Trophoblast cell (in vitro differentiated cells and primary cell): Measurements from ENCODE around the gene ANKS4B.

ENCODE experiments used
- DNase-seq, 2 donors: peaks; one replicate each; pipeline ENCODE4 v3.0.0-alpha.2; 2016
- H2AFZ ChIP-seq: 2 replicates; pipeline ENCODE4 v1.6.1; 2013; ENCODE audit warnings: low read length, moderate library complexity, mild to moderate bottlenecking; ENCODE audit not compliant: insufficient read depth, poor library complexity
- H2AK5ac ChIP-seq: 2 replicates; pipeline ENCODE4 v1.6.1; 2013; ENCODE audit warnings: mild to moderate bottlenecking, low read length
- H2BK120ac ChIP-seq: 2 replicates; pipeline ENCODE4 v1.6.1; 2013; ENCODE audit warnings: low read length, mild to moderate bottlenecking, moderate library complexity; ENCODE audit not compliant: insufficient read depth, poor library complexity
- H2BK12ac ChIP-seq: 2 replicates; pipeline ENCODE4 v1.6.1; 2013; ENCODE audit warnings: mild to moderate bottlenecking, low read length, moderate library complexity
- H2BK5ac ChIP-seq: 2 replicates; pipeline ENCODE4 v1.6.1; 2013; ENCODE audit warnings: low read length, low read depth, moderate library complexity, mild to moderate bottlenecking; ENCODE audit not compliant: poor library complexity
- H3K14ac ChIP-seq: 2 replicates; pipeline ENCODE4 v1.6.1; 2013; ENCODE audit warnings: mild to moderate bottlenecking, low read length
- H3K18ac ChIP-seq: 2 replicates; pipeline ENCODE4 v1.6.1; 2013; ENCODE audit warnings: mild to moderate bottlenecking, low read length
- H3K23ac ChIP-seq: 2 replicates; pipeline ENCODE4 v1.6.1; 2013; ENCODE audit warnings: low read length
- H3K27ac ChIP-seq: 2 replicates; pipeline ENCODE4 v1.5.1; 2013; ENCODE audit warnings: low read depth, mild to moderate bottlenecking, inconsistent platforms, low read length, moderate library complexity
- H3K27me3 ChIP-seq: 2 replicates; pipeline ENCODE4 v1.6.1; 2013; ENCODE audit warnings: inconsistent platforms, mild to moderate bottlenecking, low read length, moderate library complexity; ENCODE audit not compliant: insufficient read depth
- H3K36me3 ChIP-seq, 2 experiments: 1 replicate in 1 of 2; 2 replicates in 1 of 2; pipeline ENCODE4 v1.6.1; 2013; ENCODE audit warnings: low read length in 2 of 2, mild to moderate bottlenecking in 2 of 2, moderate library complexity in 1 of 2; ENCODE audit not compliant: insufficient read depth in 2 of 2, control insufficient read depth in 1 of 2
- H3K4ac ChIP-seq: 2 replicates; pipeline ENCODE4 v1.6.1; 2013; ENCODE audit warnings: low read depth, mild to moderate bottlenecking, low read length, moderate library complexity
- H3K4me1 ChIP-seq, 2 experiments: 1 replicate in 1 of 2; 2 replicates in 1 of 2; pipeline ENCODE4 v1.6.1; 2013; ENCODE audit warnings: low read length in 2 of 2, mild to moderate bottlenecking in 2 of 2, moderate library complexity in 1 of 2; ENCODE audit not compliant: insufficient read depth in 2 of 2, control insufficient read depth in 1 of 2
- H3K4me2 ChIP-seq: 2 replicates; pipeline ENCODE4 v1.6.1; 2013; ENCODE audit warnings: inconsistent platforms, mild to moderate bottlenecking, low read length, moderate library complexity
- H3K4me3 ChIP-seq: 2 replicates; pipeline ENCODE4 v1.5.1; 2013; ENCODE audit warnings: mild to moderate bottlenecking, low read depth, low read length, inconsistent platforms
- H3K79me1 ChIP-seq: one replicate; pipeline ENCODE4 v1.6.1; 2013; ENCODE audit warnings: low read length
- H3K79me2 ChIP-seq: 2 replicates; pipeline ENCODE4 v1.6.1; 2013; ENCODE audit warnings: low read length, mild to moderate bottlenecking; ENCODE audit not compliant: control insufficient read depth, insufficient read depth, poor library complexity
- H3K9ac ChIP-seq: 2 replicates; pipeline ENCODE4 v1.6.1; 2013; ENCODE audit warnings: mild to moderate bottlenecking, low read length
- H3K9me3 ChIP-seq: 2 replicates; pipeline ENCODE4 v1.6.1; 2013; ENCODE audit warnings: low read depth, mild to moderate bottlenecking, control low read depth, inconsistent platforms, low read length; ENCODE audit not compliant: insufficient read depth
- H4K12ac ChIP-seq: 2 replicates; pipeline ENCODE4 v1.6.1; 2013; ENCODE audit warnings: low read depth, mild to moderate bottlenecking, low read length, moderate library complexity
- H4K8ac ChIP-seq: 2 replicates; pipeline ENCODE4 v1.6.1; 2013; ENCODE audit warnings: low read depth, mild to moderate bottlenecking, low read length, moderate library complexity
- H4K91ac ChIP-seq: one replicate; pipeline ENCODE4 v1.6.1; 2013; ENCODE audit warnings: low read depth, mild to moderate bottlenecking, low read length, moderate library complexity
- WGBS: extraction: QIAGEN DNeasy Blood & Tissue Kit; methylation state at CpG from one replicate; pipeline ENCODE4 v1.1.7; 2013; ENCODE audit warnings: missing lambda C conversion rate; ENCODE audit not compliant: insufficient read length, insufficient coverage; ENCODE audit errors: extremely low coverage; 5-methylcytosine and 5-hydroxymethylcytosine counted together

The ANKS4B gene

GRCh38 chr16:21206550-21206949, 26.9 kb upstream of the ANKS4B start:
- Histone ChIP-seq H3K23ac (no peak overlapping the region), H3K4ac (no peak overlapping the region), H3K9ac (no peak overlapping the region), H3K27ac (no peak overlapping the region), H3K9me3 (no peaks in the 10 kb centered on the region), H3K36me3 (no peaks in the 10 kb centered on the region), H2AFZ (no peak overlapping the region), H3K79me1 (no peaks in the 10 kb centered on the region), H4K8ac (no peak overlapping the region), H4K91ac (no peak overlapping the region), H3K14ac (no peak overlapping the region), H3K27me3 (no peaks in the 10 kb centered on the region), H2BK120ac (no peak overlapping the region), H3K4me1 (peaks cover 6 to 11% of the 10 kb centered on the region in 2 experiments), H2BK5ac (no peak overlapping the region), H2BK12ac (no peak overlapping the region), H3K4me3 (no peak overlapping the region), H3K4me2 (no peak overlapping the region), H3K79me2 (no peaks in the 10 kb centered on the region), H3K18ac (no peak overlapping the region), H2AK5ac (no peak overlapping the region), H4K12ac (no peak overlapping the region)
- no peak for DNase-seq
- no CpG with 5 or more reads among the region's 4 CpGs for WGBS

GRCh38 chr16:21208446-21209230, 24.9 kb upstream of the ANKS4B start:
- H4K8ac ChIP-seq, result no peak overlapping the region
- WGBS, result no CpG with 5 or more reads among the region's 2 CpGs
- H2AFZ ChIP-seq, result no peak overlapping the region

GRCh38 chr16:21211486-21211885, 22.0 kb upstream of the ANKS4B start, which contains the start of gene ZP2:
ZP2 (minus strand) TSS chr16:21211574; CDS start chr16:21211547, 27 bp downstream.
- H2AK5ac ChIP-seq, result no peak within 1 kb of the TSS
- H3K79me1 ChIP-seq, result no peaks in the 10 kb centered on the region
- H2BK12ac ChIP-seq, result no peak within 1 kb of the TSS
- no peak within 1 kb of the TSS for H4K8ac ChIP-seq
- H3K4me3 ChIP-seq, result no peak within 1 kb of the TSS
- H2BK5ac ChIP-seq, result no peak within 1 kb of the TSS
- H3K9ac ChIP-seq, result no peak within 1 kb of the TSS
- no peaks in the 10 kb centered on the region for H3K27me3 ChIP-seq
- H2BK120ac ChIP-seq, result no peak within 1 kb of the TSS
- no peak within 1 kb of the TSS for H3K18ac ChIP-seq
- H3K79me2 ChIP-seq, result no peaks in the 10 kb centered on the region
- no CpG with 5 or more reads among the region's 5 CpGs for WGBS
- H3K9me3 ChIP-seq, result no peaks in the 10 kb centered on the region
- H3K27ac ChIP-seq, result no peak within 1 kb of the TSS
- no peak within 1 kb of the TSS for H3K14ac ChIP-seq
- no peak within 1 kb of the TSS for H4K12ac ChIP-seq
- H3K4ac ChIP-seq, result no peak within 1 kb of the TSS
- H2AFZ ChIP-seq, result no peak within 1 kb of the TSS
- no peak within 1 kb of the TSS for H3K4me2 ChIP-seq
- no peak for DNase-seq
- no peaks in the 10 kb centered on the region for H3K36me3 ChIP-seq
- no peaks in the 10 kb centered on the region for H3K4me1 ChIP-seq
- H4K91ac ChIP-seq, result no peak within 1 kb of the TSS
- H3K23ac ChIP-seq, result no peak within 1 kb of the TSS

More at GRCh38 chr16:21208446-21209230, 24.9 kb upstream of the ANKS4B start:
- H3K9me3 ChIP-seq, result no peaks in the 10 kb centered on the region
- no peak overlapping the region for H2BK120ac ChIP-seq
- no peak overlapping the region for H4K91ac ChIP-seq
- no peak overlapping the region for H3K18ac ChIP-seq
- no peak overlapping the region for H3K23ac ChIP-seq
- H3K4me2 ChIP-seq, result no peak overlapping the region
- H3K79me1 ChIP-seq, result no peaks in the 10 kb centered on the region
- H3K27me3 ChIP-seq, result no peaks in the 10 kb centered on the region
- H3K4me1 ChIP-seq, result peaks cover 4 to 6% of the 10 kb centered on the region in 2 experiments
- H3K9ac ChIP-seq, result no peak overlapping the region
- no peak overlapping the region for H2BK12ac ChIP-seq
- no peak overlapping the region for H3K27ac ChIP-seq
- DNase-seq, result no peak
- H4K12ac ChIP-seq, result no peak overlapping the region
- H2AK5ac ChIP-seq, result no peak overlapping the region
- no peak overlapping the region for H2BK5ac ChIP-seq
- H3K4ac ChIP-seq, result no peak overlapping the region
- H3K14ac ChIP-seq, result no peak overlapping the region
- H3K4me3 ChIP-seq, result no peak overlapping the region
- H3K79me2 ChIP-seq, result no peaks in the 10 kb centered on the region
- H3K36me3 ChIP-seq, result no peaks in the 10 kb centered on the region

- Histone ChIP-seq H4K8ac (no peak overlapping the region), H3K4me3 (no peak overlapping the region), H2BK120ac (no peak overlapping the region), H2BK12ac (no peak overlapping the region), H3K9ac (no peak overlapping the region), H2AK5ac (no peak overlapping the region), H2BK5ac (no peak overlapping the region), H3K4me1 (no peaks in the 10 kb centered on the region), H3K79me2 (no peaks in the 10 kb centered on the region), H3K4ac (no peak overlapping the region), H4K12ac (no peak overlapping the region), H3K18ac (no peak overlapping the region), H3K4me2 (no peak overlapping the region), H3K27me3 (no peaks in the 10 kb centered on the region), H3K23ac (no peak overlapping the region), H3K36me3 (no peaks in the 10 kb centered on the region), H2AFZ (no peak overlapping the region), H3K27ac (no peak overlapping the region), H3K9me3 (no peaks in the 10 kb centered on the region), H3K14ac (no peak overlapping the region), H3K79me1 (no peaks in the 10 kb centered on the region), H4K91ac (no peak overlapping the region)
- DNase-seq, result no peak
- no CpG with 5 or more reads among the region's 4 CpGs for WGBS
These were observed 19.4 kb upstream of the ANKS4B start for GRCh38 chr16:21214086-21214485.
